SK-N-MC (cell line): ENCODE results near the gene ATP5F1B.

Experiments used
- EZH2 ChIP-seq: fragments of 200-600 bp; sonication (generic); IDR thresholded peaks from one replicate; pipeline ENCODE4 v1.6.1; 2017; ENCODE audit warnings: antibody characterized with exemption
- FOXP2 ChIP-seq: optimal IDR thresholded peaks from 2 replicates; pipeline ENCODE3; 2011; ENCODE audit warnings: mild to moderate bottlenecking, moderate library complexity; ENCODE audit not compliant: insufficient read depth; ENCODE audit errors: extremely low read length, control extremely low read depth
- POLR2AphosphoS5 ChIP-seq: IDR thresholded peaks from 2 replicates; pipeline ENCODE4 v1.6.1; 2012; ENCODE audit warnings: mild to moderate bottlenecking, low read depth, low read length, borderline replicate concordance

GRCh38 chr12:56678852-56679251 lies 33.1 kb upstream of the ATP5F1B start:
- TF ChIP-seq POLR2AphosphoS5 (no peak), EZH2 (no peak), FOXP2 (no peak)
